K562 (cell line): Measurements from ENCODE around the gene IL27RA. TPM values are rescaled to one million over a fixed set of nuclear protein-coding genes. Genes with fewer than 3 reads are reported as not detected.

Experiments used
- BRCA1 ChIP-seq, 2 experiments: fragments of 450-650 bp in 1 of 2; sonication (generic) in 1 of 2; formaldehyde crosslinking in 1 of 2; IDR thresholded peaks; 2 replicates each; pipeline versions ENCODE4 v1.5.0 to v1.6.1; 2017 to 2020; ENCODE audit warnings: mild to moderate bottlenecking in 1 of 2, missing genetic modification reagents in 1 of 2
- C11orf30 ChIP-seq: fragments of 450-650 bp; IDR thresholded peaks from 2 replicates; pipeline ENCODE4 v1.6.1; 2016; ENCODE audit warnings: low read depth, mild to moderate bottlenecking
- FOXK1 ChIP-seq: sonication (generic); formaldehyde crosslinking; IDR thresholded peaks from 2 replicates; pipeline ENCODE4 v1.8.0; 2022; ENCODE audit warnings: missing genetic modification reagents, mild to moderate bottlenecking, borderline replicate concordance
- GTF2E2 ChIP-seq: fragments of 200-800 bp; sonication (Bioruptor generic); IDR thresholded peaks from 2 replicates; pipeline ENCODE4 v1.6.1; 2016; ENCODE audit warnings: missing genetic modification characterization, missing compliant biosample characterization
- MAFK ChIP-seq: IDR thresholded peaks from 2 replicates; pipeline ENCODE4 v1.6.1; 2011; ENCODE audit warnings: low read length, improper control_type of control experiment
- MCM2 ChIP-seq: fragments of 450-650 bp; IDR thresholded peaks from 2 replicates; pipeline ENCODE4 v1.6.1; 2017; ENCODE audit warnings: low read depth, mild to moderate bottlenecking
- RHOXF2B ChIP-seq: fragments of 250-450 bp; sonication (Bioruptor Pico); conservative IDR thresholded peaks from 2 replicates; pipeline ENCODE4 v1.5.1; 2021
- ZNF77 ChIP-seq: fragments of 250-450 bp; sonication (Bioruptor Pico); IDR thresholded peaks from 2 replicates; pipeline ENCODE4 v1.5.0; 2020
- polyA plus RNA-seq, 8 experiments: library from polyadenylated mRNA; depleted of rRNA in 4 of 8; stranded (reverse) in 5 of 8; unstranded in 3 of 8; fragments of >200 nt; fragmentation: Nextera tagmentation in 2 of 8; fragmentation: Illumina TruSeq in 1 of 8; extraction: Ambion mirVana in 2 of 8; extraction: Trizol in 1 of 8; gene quantifications; 2 replicates each; pipeline versions ENCODE4 v1.2.1 to v1.2.3, GENCODE V29; 2011 to 2014; ENCODE audit warnings: inconsistent platforms in 1 of 8, missing spikeins in 1 of 8
- total RNA-seq, 7 experiments: library from RNA; depleted of rRNA in 6 of 7; stranded (reverse); fragments of >200 nt in 6 of 7; fragmentation: Illumina TruSeq in 2 of 7; extraction: Trizol in 2 of 7; gene quantifications; 2 replicates each; pipeline versions ENCODE4 v1.2.1 to v1.2.3, GENCODE V29; 2011 to 2021; ENCODE audit warnings: low replicate concordance in 1 of 7
- TF ChIP-seq, protein P1 (sequence below): fragments of 450-650 bp; IDR thresholded peaks from 2 replicates; pipeline ENCODE4 v1.6.1; 2016; ENCODE audit warnings: low read depth
- TF ChIP-seq, protein P2 (sequence below): fragments of 250-450 bp; sonication (Bioruptor Pico); IDR thresholded peaks from 2 replicates; pipeline ENCODE4 v1.5.0; 2020; ENCODE audit warnings: mild to moderate bottlenecking, borderline replicate concordance
- TF ChIP-seq, protein P3 (sequence below): fragments of 150-350 bp; IDR thresholded peaks from 2 replicates; pipeline ENCODE4 v1.6.1; 2014; ENCODE audit warnings: low read depth, mild to moderate bottlenecking, low read length, borderline replicate concordance

IL27RA gene
- total and polyA plus RNA-seq, 9 of the 15 experiments (the other 6 are each of a cell fraction or from before 2014, with no cell fraction given) = 1.9 to 15.9 (median 12.0) TPM

DNA sequence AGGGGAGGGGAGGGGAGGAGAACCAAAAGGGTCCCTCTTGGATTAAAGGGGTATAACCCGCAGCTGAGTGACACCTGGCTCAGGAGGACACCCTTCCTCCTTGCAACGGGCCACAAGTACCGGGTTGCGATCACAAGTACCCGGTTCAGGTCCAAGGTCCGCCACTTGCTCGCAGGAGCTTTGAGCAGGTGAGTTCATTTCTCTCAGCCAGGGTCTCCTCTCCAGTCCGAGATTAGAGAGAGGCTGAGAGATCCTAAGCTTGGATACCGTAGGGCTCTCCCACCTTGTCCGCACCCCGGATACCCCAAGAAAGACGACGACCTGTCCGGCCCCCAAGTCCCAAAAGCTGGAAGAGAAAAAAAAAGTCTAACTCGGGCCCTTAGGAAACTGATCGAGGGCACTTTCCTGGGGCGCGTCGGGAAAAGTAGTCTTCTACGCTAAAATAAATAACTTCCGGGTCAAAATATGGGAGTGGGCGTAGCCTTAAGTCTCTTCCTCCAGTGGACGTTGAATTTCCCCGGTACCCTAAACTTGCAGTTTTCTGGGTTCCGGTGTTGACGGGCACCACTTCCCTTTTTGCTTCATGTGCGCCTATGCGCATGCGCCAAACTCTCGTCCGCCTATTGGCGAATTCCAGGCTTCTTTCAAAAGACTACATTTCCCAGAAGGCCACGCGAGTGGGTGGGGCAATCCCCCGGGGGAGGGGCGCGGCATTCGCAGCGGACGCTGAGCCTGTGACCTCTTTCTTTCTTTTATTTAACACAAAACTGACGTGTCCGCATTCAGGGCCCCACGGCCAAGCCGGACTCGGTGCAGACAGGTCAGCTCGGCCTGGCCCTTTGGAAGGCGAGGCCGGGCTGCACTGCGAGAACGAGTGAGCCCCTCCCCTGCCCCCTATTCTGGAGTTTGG lies 49.6 kb downstream of the IL27RA start (continued):
- TF ChIP-seq, protein P1, sequence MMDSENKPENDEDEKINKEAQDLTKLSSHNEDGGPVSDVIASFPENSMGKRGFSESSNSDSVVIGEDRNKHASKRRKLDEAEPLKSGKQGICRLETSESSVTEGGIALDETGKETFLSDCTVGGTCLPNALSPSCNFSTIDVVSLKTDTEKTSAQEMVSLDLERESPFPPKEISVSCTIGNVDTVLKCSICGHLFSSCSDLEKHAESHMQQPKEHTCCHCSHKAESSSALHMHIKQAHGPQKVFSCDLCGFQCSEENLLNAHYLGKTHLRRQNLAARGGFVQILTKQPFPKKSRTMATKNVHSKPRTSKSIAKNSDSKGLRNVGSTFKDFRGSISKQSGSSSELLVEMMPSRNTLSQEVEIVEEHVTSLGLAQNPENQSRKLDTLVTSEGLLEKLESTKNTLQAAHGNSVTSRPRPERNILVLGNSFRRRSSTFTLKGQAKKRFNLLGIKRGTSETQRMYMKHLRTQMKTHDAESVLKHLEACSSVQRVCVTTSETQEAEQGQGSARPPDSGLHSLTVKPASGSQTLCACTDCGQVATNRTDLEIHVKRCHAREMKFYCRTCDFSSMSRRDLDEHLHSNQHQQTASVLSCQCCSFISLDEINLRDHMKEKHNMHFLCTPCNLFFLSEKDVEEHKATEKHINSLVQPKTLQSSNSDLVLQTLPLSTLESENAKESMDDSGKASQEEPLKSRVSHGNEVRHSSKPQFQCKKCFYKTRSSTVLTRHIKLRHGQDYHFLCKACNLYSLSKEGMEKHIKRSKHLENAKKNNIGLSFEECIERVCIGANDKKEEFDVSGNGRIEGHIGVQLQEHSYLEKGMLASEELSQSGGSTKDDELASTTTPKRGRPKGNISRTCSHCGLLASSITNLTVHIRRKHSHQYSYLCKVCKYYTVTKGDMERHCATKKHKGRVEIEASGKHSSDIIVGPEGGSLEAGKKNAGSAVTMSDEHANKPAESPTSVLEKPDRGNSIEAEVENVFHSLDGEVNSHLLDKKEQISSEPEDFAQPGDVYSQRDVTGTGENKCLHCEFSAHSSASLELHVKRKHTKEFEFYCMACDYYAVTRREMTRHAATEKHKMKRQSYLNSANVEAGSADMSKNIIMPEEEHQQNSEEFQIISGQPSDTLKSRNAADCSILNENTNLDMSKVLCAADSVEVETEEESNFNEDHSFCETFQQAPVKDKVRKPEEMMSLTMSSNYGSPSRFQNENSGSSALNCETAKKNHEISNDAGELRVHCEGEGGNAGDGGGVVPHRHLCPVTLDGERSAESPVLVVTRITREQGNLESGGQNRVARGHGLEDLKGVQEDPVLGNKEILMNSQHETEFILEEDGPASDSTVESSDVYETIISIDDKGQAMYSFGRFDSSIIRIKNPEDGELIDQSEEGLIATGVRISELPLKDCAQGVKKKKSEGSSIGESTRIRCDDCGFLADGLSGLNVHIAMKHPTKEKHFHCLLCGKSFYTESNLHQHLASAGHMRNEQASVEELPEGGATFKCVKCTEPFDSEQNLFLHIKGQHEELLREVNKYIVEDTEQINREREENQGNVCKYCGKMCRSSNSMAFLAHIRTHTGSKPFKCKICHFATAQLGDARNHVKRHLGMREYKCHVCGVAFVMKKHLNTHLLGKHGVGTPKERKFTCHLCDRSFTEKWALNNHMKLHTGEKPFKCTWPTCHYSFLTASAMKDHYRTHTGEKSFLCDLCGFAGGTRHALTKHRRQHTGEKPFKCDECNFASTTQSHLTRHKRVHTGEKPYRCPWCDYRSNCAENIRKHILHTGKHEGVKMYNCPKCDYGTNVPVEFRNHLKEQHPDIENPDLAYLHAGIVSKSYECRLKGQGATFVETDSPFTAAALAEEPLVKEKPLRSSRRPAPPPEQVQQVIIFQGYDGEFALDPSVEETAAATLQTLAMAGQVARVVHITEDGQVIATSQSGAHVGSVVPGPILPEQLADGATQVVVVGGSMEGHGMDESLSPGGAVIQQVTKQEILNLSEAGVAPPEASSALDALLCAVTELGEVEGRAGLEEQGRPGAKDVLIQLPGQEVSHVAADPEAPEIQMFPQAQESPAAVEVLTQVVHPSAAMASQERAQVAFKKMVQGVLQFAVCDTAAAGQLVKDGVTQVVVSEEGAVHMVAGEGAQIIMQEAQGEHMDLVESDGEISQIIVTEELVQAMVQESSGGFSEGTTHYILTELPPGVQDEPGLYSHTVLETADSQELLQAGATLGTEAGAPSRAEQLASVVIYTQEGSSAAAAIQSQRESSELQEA = no peak
- TF ChIP-seq RHOXF2B (CRISPR knock-in tag) (no peak), FOXK1 (CRISPR knock-in tag) (0 out of 2 replicates have a peak, but pooled peaks have one; percentile 63), ZNF77 (CRISPR knock-in tag) (no peak), BRCA1 (IDR thresholded peaks at IDR 0.05) (no peak), BRCA1 (CRISPR knock-in tag; IDR thresholded peaks at IDR 0.05) (no peak), MCM2 (no peak), C11orf30 (peak; percentile 70), GTF2E2 (tag) (no peak), MAFK (peak; percentile 22)
- TF ChIP-seq, protein P2, sequence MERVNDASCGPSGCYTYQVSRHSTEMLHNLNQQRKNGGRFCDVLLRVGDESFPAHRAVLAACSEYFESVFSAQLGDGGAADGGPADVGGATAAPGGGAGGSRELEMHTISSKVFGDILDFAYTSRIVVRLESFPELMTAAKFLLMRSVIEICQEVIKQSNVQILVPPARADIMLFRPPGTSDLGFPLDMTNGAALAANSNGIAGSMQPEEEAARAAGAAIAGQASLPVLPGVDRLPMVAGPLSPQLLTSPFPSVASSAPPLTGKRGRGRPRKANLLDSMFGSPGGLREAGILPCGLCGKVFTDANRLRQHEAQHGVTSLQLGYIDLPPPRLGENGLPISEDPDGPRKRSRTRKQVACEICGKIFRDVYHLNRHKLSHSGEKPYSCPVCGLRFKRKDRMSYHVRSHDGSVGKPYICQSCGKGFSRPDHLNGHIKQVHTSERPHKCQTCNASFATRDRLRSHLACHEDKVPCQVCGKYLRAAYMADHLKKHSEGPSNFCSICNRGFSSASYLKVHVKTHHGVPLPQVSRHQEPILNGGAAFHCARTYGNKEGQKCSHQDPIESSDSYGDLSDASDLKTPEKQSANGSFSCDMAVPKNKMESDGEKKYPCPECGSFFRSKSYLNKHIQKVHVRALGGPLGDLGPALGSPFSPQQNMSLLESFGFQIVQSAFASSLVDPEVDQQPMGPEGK (CRISPR knock-in tag) = no peak
- TF ChIP-seq, protein P3, sequence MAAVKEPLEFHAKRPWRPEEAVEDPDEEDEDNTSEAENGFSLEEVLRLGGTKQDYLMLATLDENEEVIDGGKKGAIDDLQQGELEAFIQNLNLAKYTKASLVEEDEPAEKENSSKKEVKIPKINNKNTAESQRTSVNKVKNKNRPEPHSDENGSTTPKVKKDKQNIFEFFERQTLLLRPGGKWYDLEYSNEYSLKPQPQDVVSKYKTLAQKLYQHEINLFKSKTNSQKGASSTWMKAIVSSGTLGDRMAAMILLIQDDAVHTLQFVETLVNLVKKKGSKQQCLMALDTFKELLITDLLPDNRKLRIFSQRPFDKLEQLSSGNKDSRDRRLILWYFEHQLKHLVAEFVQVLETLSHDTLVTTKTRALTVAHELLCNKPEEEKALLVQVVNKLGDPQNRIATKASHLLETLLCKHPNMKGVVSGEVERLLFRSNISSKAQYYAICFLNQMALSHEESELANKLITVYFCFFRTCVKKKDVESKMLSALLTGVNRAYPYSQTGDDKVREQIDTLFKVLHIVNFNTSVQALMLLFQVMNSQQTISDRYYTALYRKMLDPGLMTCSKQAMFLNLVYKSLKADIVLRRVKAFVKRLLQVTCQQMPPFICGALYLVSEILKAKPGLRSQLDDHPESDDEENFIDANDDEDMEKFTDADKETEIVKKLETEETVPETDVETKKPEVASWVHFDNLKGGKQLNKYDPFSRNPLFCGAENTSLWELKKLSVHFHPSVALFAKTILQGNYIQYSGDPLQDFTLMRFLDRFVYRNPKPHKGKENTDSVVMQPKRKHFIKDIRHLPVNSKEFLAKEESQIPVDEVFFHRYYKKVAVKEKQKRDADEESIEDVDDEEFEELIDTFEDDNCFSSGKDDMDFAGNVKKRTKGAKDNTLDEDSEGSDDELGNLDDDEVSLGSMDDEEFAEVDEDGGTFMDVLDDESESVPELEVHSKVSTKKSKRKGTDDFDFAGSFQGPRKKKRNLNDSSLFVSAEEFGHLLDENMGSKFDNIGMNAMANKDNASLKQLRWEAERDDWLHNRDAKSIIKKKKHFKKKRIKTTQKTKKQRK = no peak
